GM18519 (cell line): ENCODE measurements around the gene SAMSN1.

Source experiments
- ATAC-seq: cut with Tn5 transposase; IDR thresholded peaks from one replicate; pipeline ENCODE4 v1.9.1; 2021; ENCODE audit warnings: mild to moderate bottlenecking, moderate library complexity; ENCODE audit not compliant: unreplicated experiment, low FRiP score

Gene SAMSN1

DNA sequence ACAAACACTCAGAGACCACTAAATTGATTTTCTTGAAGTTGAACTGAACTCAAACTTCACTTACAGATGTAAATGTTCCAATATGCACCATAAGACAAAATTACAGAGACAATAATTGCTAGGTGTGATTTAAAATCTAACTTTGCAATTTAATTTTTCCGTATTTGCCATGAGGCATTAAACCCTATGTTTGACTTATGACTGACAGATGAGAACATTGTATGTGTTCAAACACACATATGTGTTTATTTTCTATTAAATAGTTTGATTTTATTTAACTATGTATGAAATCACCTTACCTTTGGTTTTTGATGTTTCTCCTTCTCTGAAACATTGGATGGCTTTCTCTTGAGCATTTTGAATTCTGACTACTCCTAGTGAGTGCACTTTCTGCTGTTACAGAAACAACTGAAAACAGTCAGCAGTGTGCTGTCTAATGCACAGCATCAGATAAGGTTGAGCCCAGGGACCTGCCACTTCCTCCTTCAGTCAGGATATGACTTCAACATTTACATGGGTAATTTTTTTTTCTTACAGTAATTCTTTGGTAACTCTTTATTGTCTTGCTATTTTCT lies at the start of gene SAMSN1:
TSS of gene SAMSN1 (minus strand) at position 410 of the 575 bp plus-strand sequence. CDS start at position 356, 54 bp downstream.
- ATAC-seq: peak; percentile 87

- no peak for ATAC-seq
Observed at GRCh38 chr21:14595449-14595848, 49.3 kb upstream of the SAMSN1 start.

GRCh38 chr21:14594967-14595366 lies 48.9 kb upstream of the SAMSN1 start:
- ATAC-seq: no peak

GRCh38 chr21:14593230-14593629 lies 47.1 kb upstream of the SAMSN1 start:
- no peak for ATAC-seq

- ATAC-seq: no peak
Observed at GRCh38 chr21:14592296-14593000, 46.3 kb upstream of the SAMSN1 start.

DNA sequence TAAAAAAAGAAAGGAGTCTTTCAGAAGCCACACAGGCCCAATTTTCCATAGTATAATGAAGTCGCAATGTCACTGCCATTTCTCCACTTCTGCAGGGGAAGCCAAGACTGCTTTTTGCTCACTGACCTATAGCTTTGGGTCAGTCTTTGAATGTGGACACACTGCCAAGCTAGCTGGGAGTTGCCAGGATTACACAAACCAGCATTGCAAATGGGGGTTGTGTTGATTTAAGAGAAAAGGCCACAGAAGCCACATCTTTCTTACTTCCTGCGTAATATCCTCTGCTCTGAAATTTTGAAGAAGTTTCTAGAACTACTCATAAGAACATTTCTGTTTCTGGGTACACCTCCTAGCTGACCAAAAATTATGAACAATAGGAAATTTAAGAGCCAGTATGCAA lies 45.8 kb upstream of the SAMSN1 start:
- no peak for ATAC-seq

GRCh38 chr21:14591377-14591776 lies 45.3 kb upstream of the SAMSN1 start:
- ATAC-seq: peak; percentile 37

GRCh38 chr21:14589855-14590563 lies 43.9 kb upstream of the SAMSN1 start:
- ATAC-seq: peak; percentile 78

GRCh38 chr21:14587266-14587665 lies 41.2 kb upstream of the SAMSN1 start:
- no peak for ATAC-seq

GRCh38 chr21:14585122-14585521 lies 39.0 kb upstream of the SAMSN1 start:
- ATAC-seq: no peak

DNA sequence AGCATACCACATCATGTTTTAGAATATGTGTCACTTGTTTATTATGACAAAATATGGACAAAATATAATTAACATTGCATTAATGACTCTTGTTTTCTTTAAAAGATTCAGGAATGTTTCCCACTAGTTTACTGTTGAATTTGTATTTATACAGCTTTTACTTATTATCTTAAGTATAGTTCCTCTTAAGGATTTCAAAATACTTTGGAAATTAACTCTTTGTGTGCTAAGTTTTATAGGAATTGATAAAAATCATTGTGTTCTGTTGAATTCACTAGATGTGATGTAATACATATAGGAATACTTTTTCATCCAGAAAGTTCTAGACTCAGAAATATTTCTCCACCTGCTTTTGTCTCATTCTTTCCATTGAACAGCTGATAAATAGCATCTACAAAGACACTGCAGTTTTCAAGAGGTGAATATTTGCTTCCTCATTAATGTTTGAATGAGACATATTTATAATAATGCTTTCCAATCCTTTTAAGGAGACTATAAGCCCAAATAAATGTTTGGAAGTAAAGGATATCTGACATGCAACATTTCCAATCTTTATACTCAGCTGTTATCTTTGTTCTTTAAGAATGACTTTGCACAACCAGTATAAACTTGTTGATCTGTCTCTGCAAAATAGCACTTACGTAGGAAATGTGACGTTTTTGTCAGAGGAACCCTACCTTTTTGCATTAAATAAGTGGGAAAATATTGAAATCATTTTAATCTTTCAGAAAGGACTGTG lies 38.4 kb upstream of the SAMSN1 start:
- ATAC-seq: no peak

DNA sequence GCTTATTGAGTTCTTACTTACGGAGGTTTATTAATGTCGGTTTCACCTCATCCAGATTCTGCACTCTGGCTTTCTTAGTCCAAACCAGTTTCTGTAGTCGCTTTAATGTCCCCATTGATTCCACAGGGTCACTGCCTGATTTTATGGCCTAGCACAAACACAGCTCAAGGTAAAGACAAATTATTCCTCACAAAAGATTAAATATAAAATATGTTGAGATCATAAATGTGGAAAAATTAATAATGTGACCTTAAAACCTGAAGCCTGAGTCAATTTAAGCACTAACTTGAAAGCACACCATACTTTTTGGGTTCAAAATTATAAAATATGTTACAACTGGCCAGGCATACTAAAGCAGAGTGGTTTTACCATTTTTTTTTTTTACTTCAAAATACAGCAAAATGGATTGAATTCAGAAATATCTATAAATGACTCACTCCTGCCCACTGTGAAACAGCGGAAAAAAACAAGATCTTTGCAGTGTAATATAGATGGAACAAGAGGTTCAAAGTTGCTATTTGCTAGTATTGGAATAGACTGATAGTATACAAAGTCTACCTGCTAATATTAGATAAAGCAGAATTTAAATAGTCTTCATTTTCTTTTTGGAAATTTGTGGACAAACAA lies 37.6 kb upstream of the SAMSN1 start:
- no peak for ATAC-seq

DNA sequence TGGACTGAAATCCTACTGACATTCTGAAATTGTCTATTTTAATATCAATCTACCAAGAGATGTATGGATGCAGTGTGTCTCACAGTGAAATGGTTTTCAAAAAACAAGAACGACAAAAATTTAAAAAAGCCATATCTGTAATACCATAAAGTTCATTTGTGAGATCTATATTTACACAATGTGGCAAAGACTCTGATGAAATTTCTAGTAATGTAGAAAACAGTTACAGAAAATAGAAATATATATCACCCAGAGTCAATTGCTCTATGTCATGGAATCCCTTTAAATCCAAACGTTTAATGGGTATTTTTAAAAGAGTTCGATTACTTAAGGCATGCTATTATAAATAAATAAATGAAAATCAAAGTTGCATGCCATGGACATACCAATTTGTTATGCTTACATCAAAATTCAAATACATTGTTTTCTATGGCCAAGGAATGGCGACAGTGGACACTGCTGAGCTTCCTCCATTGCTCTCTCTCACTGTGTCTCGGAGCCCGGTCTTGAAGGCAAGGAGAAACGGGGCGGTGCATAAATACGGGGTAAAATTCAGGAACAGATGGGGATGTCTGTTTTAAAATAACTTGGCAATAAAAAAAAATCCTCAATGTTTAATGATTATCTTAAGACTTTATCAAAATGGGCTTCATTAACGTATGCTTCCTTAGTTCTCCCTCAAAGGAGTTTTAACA lies 37.0 kb upstream of the SAMSN1 start:
- no peak for ATAC-seq

DNA sequence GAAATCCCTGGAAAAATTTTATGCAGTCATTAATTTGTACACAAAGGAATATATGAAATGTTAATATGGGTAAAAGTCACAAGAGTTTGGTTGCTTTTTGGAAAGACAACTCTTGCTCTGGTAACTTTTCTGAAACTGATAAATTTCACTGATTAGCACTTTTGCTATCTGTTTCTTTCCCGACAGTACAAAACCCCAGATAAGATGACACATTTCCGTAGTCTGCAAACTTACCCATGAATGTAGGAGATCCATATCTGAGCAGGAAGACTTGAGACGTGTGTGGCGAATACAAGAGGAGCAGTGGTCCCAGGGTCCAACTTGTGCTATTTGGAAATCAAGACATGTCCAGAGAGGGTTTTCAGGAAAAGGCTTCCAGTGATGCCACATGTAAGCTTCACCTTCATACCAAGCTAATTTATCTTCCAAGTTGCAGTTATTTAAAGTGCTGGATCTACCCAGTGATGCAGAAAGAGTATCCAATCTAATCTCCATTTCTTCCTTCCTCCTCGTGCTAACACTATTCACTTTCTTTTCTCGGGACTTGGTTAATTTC lies 35.9 kb upstream of the SAMSN1 start:
- no peak for ATAC-seq

GRCh38 chr21:14573244-14573643 lies 27.1 kb upstream of the SAMSN1 start:
- no peak for ATAC-seq

- no peak for ATAC-seq
Observed at GRCh38 chr21:14572204-14572780, 26.2 kb upstream of the SAMSN1 start.

- no peak for ATAC-seq
Observed at GRCh38 chr21:14569868-14570267, 23.8 kb upstream of the SAMSN1 start.

- ATAC-seq: no peak
Observed at GRCh38 chr21:14569026-14569621, 23.0 kb upstream of the SAMSN1 start.
